PC-9 (cell line): ENCODE results near the gene HNRNPAB.

Experiments used
- EZH2 ChIP-seq: fragments of 200-600 bp; sonication (generic); IDR thresholded peaks from 2 replicates; pipeline ENCODE4 v1.8.0; 2017; ENCODE audit warnings: antibody characterized with exemption, low read depth
- TF ChIP-seq, protein P1 (sequence below): fragments of 200-600 bp; sonication (generic); conservative IDR thresholded peaks from 2 replicates; pipeline ENCODE4 v1.6.1; 2017; ENCODE audit warnings: mixed run types, antibody characterized with exemption, mild to moderate bottlenecking, moderate library complexity

DNA sequence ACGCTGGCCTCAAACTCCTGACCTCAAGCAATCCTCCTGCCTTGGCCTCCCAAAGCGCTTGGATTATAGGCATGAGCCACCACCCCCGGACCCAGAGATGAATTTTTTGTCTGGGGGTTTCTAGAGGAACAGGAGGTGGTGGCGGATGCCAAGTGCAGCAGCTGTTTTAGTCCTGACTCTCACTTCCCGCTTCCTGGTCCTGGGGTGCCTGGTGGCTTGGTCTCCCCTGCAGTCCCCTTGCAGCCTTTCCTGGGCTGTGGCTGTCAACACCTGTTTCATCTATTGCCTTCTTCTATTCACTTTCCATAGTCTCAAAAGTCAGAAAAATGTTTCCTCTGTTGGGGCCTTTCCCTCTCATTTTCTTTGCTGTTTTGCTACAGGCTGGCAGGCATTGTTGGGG is 44.2 kb upstream of the HNRNPAB start:
- TF ChIP-seq, protein P1, sequence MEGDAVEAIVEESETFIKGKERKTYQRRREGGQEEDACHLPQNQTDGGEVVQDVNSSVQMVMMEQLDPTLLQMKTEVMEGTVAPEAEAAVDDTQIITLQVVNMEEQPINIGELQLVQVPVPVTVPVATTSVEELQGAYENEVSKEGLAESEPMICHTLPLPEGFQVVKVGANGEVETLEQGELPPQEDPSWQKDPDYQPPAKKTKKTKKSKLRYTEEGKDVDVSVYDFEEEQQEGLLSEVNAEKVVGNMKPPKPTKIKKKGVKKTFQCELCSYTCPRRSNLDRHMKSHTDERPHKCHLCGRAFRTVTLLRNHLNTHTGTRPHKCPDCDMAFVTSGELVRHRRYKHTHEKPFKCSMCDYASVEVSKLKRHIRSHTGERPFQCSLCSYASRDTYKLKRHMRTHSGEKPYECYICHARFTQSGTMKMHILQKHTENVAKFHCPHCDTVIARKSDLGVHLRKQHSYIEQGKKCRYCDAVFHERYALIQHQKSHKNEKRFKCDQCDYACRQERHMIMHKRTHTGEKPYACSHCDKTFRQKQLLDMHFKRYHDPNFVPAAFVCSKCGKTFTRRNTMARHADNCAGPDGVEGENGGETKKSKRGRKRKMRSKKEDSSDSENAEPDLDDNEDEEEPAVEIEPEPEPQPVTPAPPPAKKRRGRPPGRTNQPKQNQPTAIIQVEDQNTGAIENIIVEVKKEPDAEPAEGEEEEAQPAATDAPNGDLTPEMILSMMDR: no peak
- TF ChIP-seq EZH2: no peak
